GM12891 (cell line): ENCODE data around the gene RAB40C.

Experiments used
- POLR2AphosphoS5 ChIP-seq: IDR thresholded peaks from 2 replicates; pipeline ENCODE4 v1.6.1; 2011; ENCODE audit warnings: low read depth, low read length, control low read depth
- SPI1 ChIP-seq: IDR thresholded peaks from 2 replicates; pipeline ENCODE4 v1.6.1; 2011; ENCODE audit warnings: low read depth, low read length, control low read depth
- TAF1 ChIP-seq: IDR thresholded peaks from 2 replicates; pipeline ENCODE4 v1.6.1; 2011; ENCODE audit warnings: low read depth, low read length, control low read depth

DNA sequence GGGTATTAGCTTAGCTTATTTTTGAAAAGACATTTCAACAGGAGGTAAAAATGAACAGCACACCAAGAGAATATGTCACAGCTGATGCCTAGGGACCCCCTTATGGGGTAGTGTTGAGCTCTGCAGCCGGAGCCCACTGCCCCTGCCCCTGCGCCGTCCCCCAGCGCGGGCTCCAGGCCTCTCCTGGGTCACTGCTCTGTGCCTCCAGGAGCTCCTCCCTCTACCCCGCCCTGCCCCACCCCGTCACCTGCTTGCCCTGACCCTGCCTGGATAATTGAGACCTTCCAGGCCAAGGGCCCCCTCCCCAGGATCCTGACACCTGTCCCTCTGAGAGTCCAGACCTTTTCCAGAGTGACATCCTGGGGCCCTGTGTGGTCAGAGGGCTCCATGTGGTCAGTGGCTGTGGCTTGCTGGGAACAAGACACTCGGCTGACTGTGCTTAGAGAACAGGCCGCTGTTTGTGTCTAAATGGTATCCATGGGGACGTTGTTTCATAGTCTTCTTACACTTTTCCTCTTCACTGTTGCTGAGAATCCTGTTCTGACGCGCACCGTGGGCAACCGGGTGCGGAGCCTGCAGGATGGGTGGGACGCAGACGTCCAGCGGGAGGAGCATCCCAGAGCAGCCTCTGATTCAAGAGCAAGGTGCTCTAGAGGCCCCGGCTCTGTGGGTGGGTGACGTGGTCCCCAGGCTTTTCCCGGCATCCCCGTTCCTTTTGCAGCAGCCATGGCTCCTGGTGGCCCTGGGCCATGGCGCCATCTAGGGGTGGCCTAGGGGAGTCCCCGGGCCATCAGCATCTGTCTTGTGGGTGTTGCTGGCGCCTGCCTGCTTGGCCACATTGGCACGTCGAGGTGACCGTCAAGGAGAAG, 20.9 kb downstream of the RAB40C start:
- TF ChIP-seq SPI1 = no peak
- no peak for TF ChIP-seq TAF1
- no peak for TF ChIP-seq POLR2AphosphoS5
